Measurements from ENCODE around the gene PLA2G2C.

Gene PLA2G2C

DNA sequence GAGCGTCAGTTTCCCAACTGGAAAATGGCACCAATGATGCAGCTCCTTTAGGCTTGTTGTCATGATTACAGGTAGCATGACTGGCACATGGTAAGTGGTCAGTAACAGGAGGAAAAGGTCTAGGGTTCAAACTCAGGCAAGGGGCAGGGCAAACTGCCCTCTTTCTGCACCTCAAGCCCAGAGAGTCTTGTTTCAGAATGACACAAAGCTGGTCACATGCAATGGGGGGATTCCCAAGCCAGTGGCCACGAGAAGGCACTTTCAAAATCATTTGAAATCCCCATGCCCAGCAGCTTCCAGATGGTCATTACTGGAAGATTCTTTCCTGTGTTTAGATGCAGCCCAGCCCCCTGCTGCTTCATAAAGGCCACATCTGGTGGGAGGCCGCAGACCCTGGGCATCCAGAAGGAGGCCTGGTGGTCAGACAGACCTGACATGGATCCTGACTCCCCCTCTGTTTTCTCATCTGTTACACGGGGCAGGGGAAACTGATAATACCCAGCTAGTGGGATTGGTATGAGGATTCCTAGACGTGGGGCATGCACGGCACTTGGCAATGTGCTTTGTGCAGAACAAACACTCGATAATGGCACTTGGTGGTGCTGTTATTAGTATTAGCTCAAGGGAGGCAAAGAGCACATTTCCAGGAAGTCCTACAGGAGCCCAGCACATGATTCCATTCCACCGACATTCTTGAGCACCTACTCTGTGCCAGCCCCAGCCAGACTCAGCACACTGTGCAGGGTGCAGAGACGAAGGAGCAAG, 60.1 kb downstream of the PLA2G2C start:
- no peak for DNase-seq

DNA sequence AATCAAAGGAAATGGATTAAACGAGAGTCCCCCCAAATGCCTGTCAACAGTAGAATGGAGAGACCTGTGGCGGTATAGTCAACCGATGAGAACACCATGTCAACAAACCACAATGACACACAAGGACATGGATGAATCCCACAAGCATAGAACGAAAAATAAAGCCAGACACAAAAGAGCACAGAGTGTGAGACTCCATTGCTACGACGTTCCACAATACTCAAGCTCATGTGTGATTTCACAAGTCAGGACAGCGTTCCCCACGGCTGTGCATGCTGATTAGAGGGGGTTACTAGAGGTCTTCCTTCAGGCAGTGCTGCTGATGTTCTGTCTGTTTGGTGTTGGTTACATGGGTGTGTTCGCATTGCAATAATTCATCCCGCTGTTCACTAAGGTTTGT, 61.2 kb downstream of the PLA2G2C start:
- DNase-seq: no peak

DNA sequence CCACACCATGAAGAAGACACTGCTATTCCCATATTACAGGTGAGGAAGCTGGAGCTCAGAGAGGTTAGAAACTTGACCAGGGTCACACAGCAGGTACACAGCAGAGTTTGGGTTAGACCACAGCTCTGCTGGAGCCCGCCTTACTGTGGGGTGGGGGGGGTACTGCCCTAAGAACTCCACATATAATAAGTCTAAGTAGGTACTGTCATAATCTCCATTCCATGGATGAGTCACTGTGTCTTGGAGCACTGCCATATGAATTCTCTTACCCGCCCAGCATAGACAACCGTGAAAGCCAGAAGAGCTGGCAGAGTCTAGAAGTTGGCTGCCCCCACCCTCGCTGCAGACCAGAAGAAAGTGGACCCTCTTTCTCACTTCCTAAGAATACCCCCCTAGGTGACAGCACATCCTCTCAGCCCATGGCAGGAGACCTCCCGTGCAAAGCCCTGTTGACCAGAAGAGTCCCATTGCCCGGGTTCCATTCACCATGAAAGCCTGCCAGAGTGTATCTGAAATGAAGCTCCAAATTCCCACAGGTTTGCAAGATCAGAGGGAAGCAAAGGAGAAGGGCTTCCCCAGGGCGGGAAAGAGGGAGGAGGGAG, 61.8 kb downstream of the PLA2G2C start:
- DNase-seq: no peak

DNA sequence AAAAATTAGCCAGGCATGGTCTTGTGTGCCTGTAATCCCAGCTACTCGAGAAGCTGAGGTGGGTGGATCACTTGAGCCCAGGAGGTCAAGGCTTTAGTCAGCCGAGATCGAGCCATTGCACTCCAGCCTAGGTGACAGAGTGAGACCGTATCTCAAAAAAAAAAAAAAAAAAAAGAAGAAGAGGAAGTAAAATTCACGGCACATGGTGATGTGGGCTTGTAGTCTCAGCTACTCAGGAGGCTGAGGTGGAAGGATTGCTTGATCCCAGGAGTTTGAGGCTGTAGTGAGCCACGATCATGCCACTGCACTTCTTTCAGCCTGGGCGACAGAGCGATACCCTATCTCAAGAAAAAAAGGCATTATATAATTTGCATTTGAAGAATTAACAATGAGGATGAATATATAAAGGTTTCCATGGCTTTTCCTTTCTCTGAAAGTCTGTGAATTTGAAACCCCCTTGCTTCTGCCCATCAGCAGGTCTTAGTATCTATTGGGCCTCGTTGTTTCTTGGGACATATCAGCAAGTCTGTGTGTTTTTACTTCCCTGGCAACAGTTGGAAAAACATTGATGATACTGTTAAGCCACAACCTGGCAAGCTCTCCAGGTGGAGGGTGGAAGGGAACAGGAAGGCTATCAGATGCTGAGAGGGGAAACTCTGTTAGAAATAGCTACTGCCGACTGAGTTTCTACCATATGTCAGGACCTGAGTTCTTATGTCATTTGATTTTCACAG, 62.4 kb downstream of the PLA2G2C start:
- no peak for DNase-seq

DNA sequence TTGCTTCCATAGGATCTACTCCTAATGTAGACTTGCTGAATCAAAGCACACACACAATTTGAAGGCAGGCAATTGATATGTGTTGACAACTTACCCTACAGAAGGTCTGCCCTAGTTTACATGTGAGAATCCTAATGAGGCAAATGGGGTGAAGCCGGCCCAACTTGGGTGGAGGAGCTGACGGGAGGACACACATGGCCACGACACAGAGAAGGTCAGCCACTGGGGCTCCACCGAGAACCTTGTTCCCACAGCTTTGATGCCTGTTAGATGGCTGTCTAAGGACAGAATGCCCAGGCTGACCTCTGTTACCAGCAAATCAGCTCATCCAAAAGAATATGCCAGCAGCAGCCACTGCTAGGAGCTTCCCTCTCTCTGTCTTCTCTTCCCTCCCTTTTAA, 65.5 kb downstream of the PLA2G2C start:
- no peak for DNase-seq

DNA sequence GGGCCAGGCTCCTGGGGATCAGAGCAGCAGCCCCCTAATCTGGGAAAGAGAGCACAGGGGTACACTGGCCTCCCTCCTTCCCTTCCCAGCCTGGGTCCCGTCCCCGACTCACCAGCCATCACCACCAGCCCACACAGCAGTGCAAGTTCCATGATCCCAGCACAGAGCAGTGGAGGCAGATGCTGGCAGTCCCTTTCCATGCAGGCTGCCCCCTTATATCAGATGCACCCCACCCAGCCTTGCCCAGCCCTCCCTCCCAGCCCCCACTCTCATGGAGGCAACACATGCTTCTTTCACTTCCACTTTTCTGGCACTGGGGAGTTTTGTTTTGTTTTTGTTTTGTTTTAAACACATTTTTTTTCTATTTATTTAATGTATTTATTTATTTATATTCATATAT, 67.0 kb downstream of the PLA2G2C start, which contains the start of gene PLA2G2D:
PLA2G2D (minus strand) TSS at position 190 of the 400 bp plus-strand sequence; CDS start at position 152, 38 bp downstream.
- DNase-seq: no peak

DNA sequence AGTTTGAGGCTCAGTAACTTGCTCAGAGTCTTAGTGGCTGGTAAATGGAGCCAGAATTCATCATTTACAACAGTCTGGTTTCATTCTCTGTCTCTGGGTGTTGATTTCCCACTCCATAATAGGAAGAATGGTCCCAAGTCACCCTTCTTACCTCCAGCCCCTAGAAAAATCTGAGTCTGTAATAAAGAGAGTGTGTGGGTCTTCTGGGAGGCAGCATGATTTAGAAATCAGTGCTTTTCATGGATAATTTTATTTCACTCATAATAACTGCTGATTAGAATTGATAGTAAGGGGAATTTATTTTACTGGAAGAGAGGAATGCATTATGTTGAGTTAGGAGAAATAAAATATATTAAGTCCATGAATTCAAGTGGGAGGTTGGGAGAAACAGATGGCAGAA, 69.1 kb downstream of the PLA2G2C start:
- DNase-seq: no peak

DNA sequence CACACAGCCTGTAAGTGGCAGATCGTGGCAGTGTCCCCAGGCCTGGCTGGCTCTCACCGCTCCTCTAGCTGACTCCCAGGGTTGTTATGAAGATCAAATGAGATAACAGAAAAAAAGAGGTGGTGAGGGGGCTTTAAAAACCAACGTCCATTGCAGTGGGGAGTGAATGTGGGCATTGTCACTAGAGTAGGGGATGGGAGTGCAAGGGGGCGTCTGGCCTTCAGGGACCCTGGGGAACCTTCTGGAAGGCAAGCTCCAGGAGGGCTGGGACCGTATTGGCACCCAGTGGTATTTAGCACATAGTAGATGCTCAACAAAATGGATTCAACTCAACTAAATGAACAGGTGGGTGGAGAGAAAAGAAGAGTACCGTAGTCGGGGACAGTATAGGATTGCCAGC, 70.4 kb downstream of the PLA2G2C start:
- DNase-seq: no peak

DNA sequence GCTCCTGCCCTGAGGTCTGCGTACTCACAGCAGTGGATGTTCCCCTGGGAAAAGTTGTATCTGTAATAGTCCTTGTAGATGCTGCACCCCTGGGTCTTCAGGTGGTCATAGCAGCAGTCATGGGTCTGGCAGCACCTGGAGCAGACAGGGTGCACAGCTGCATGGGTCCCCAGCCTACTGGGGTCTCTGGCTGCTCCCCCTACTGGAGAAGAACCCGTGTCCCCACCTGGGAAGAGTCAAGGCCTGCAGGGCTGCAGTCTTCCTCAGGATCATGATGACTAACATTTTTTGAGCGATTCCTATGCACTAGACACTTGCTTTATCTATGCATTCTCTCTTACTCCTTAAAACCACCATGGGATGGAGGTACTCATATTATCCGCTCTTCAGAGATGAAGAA, 70.8 kb downstream of the PLA2G2C start:
- no peak for DNase-seq

DNA sequence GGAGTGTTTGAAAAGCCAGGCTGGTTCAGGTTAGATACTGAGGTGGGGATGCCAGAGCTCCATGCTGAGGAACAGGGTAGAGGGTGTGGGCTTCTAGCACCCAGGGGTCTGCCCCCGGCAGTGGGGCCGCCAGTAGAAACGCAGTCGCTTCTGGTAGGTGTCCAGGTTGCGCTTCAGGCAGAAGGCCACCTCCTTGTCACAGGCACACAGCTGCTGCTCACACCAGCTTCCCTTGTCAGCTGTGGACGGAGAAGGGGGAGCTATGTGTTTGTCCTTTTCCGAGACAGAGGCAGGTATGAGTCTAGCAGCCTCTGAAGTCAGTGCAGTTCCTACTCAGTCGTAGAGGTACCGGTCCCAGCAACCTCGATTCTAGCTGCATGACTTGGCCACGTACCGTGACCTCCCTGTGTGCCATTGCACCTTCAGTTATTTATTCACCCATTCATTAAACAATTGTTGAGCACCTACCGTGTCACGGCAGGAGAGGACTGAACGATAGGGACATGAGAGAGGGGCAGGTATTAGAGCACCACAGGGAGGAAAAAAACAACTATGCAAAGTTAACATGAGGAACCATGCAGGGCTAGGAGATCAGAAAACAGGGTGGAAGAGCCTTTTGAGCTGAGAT, 72.2 kb downstream of the PLA2G2C start:
- no peak for DNase-seq

Data from bone marrow (tissue), 2 donors.